Mesendoderm (in vitro differentiated cells): ENCODE measurements around the gene PALLD.
A peak's percentile ranks its signal among the peaks of the same experiment; 100 is the strongest.

Experiments used
- DNase-seq: peaks from one replicate; pipeline ENCODE4 v3.0.0; 2013
- H2AK5ac ChIP-seq: 2 replicates; pipeline ENCODE4 v1.6.1; 2013; ENCODE audit warnings: low read length, inconsistent platforms
- H2BK120ac ChIP-seq: 2 replicates; pipeline ENCODE4 v1.6.1; 2013; ENCODE audit warnings: low read depth, mild to moderate bottlenecking, low read length, moderate library complexity, mixed read lengths
- H2BK15ac ChIP-seq: replicated peaks from 2 replicates; pipeline ENCODE4 v1.6.1; 2013; ENCODE audit warnings: low read depth, mild to moderate bottlenecking, moderate library complexity
- H2BK5ac ChIP-seq: 2 replicates; pipeline ENCODE4 v1.6.1; 2013; ENCODE audit warnings: low read length, inconsistent platforms
- H3K18ac ChIP-seq: 2 replicates; pipeline ENCODE4 v1.6.1; 2013; ENCODE audit warnings: mild to moderate bottlenecking, low read length, mixed read lengths
- H3K23ac ChIP-seq: one replicate; pipeline ENCODE4 v1.6.1; 2013; ENCODE audit warnings: low read length
- H3K27ac ChIP-seq: 2 replicates; pipeline ENCODE4 v1.5.1; 2013; ENCODE audit warnings: low read depth, mild to moderate bottlenecking, inconsistent platforms, low read length, moderate library complexity
- H3K27me3 ChIP-seq: 2 replicates; pipeline ENCODE4 v1.6.1; 2013; ENCODE audit warnings: low read length, control low read depth, mild to moderate bottlenecking, inconsistent platforms; ENCODE audit not compliant: insufficient read depth, poor library complexity
- H3K36me3 ChIP-seq: 2 replicates; pipeline ENCODE4 v1.6.1; 2013; ENCODE audit warnings: low read length, inconsistent platforms; ENCODE audit not compliant: control insufficient read depth, insufficient read depth
- H3K4ac ChIP-seq: one replicate; pipeline ENCODE4 v1.6.1; 2013; ENCODE audit warnings: low read depth, mild to moderate bottlenecking, low read length, moderate library complexity
- H3K4me1 ChIP-seq: 2 replicates; pipeline ENCODE4 v1.6.1; 2013; ENCODE audit warnings: low read depth, low read length, inconsistent platforms; ENCODE audit not compliant: control insufficient read depth
- H3K4me2 ChIP-seq: 2 replicates; pipeline ENCODE4 v1.6.1; 2013; ENCODE audit warnings: low read length
- H3K4me3 ChIP-seq: 2 replicates; pipeline ENCODE4 v1.5.1; 2013; ENCODE audit warnings: mild to moderate bottlenecking, low read length
- H3K56ac ChIP-seq: one replicate; pipeline ENCODE4 v1.6.1; 2013; ENCODE audit warnings: low read length
- H3K79me1 ChIP-seq: 2 replicates; pipeline ENCODE4 v1.6.1; 2013; ENCODE audit warnings: low read length, inconsistent platforms
- H3K79me2 ChIP-seq: 2 replicates; pipeline ENCODE4 v1.6.1; 2013; ENCODE audit warnings: mild to moderate bottlenecking, low read length; ENCODE audit not compliant: control insufficient read depth, insufficient read depth
- H3K9ac ChIP-seq: 2 replicates; pipeline ENCODE4 v1.6.1; 2013; ENCODE audit warnings: low read length, inconsistent platforms
- H4K5ac ChIP-seq: one replicate; pipeline ENCODE4 v1.6.1; 2013; ENCODE audit warnings: low read length
- H4K8ac ChIP-seq: one replicate; pipeline ENCODE4 v1.6.1; 2013; ENCODE audit warnings: low read depth, mild to moderate bottlenecking, control low read depth, low read length, moderate library complexity
- WGBS: extraction: QIAGEN DNeasy Blood & Tissue Kit; methylation state at CpG from one replicate; pipeline ENCODE4 v1.1.7; 2013; ENCODE audit warnings: low lambda C conversion rate, missing lambda C conversion rate; ENCODE audit not compliant: insufficient coverage; ENCODE audit errors: extremely low coverage; 5-methylcytosine and 5-hydroxymethylcytosine counted together

PALLD gene

GRCh38 chr4:168735735-168736134 is 238.9 kb downstream of the PALLD start:
- H4K5ac ChIP-seq: no peak overlapping the region
- no peak overlapping the region for H2BK15ac ChIP-seq
- no peak overlapping the region for H3K4me2 ChIP-seq
- H3K4me3 ChIP-seq: no peak overlapping the region
- no peak overlapping the region for H2AK5ac ChIP-seq
- H3K56ac ChIP-seq: no peak overlapping the region
- peak; percentile 27 for DNase-seq
- no peak overlapping the region for H3K23ac ChIP-seq
- H3K79me1 ChIP-seq: no peaks in the 10 kb centered on the region
- H3K18ac ChIP-seq: no peak overlapping the region
- no peaks in the 10 kb centered on the region for H3K27me3 ChIP-seq
- no peak overlapping the region for H2BK5ac ChIP-seq
- H3K4ac ChIP-seq: no peak overlapping the region
- no peak overlapping the region for H2BK120ac ChIP-seq
- H3K79me2 ChIP-seq: no peaks in the 10 kb centered on the region
- no peaks in the 10 kb centered on the region for H3K36me3 ChIP-seq
- WGBS: no CpG with 5 or more reads among the region's 3 CpGs
- no peak overlapping the region for H3K9ac ChIP-seq
- no peak overlapping the region for H3K27ac ChIP-seq
- peaks cover 10% of the 10 kb centered on the region for H3K4me1 ChIP-seq
- no peak overlapping the region for H4K8ac ChIP-seq

DNA sequence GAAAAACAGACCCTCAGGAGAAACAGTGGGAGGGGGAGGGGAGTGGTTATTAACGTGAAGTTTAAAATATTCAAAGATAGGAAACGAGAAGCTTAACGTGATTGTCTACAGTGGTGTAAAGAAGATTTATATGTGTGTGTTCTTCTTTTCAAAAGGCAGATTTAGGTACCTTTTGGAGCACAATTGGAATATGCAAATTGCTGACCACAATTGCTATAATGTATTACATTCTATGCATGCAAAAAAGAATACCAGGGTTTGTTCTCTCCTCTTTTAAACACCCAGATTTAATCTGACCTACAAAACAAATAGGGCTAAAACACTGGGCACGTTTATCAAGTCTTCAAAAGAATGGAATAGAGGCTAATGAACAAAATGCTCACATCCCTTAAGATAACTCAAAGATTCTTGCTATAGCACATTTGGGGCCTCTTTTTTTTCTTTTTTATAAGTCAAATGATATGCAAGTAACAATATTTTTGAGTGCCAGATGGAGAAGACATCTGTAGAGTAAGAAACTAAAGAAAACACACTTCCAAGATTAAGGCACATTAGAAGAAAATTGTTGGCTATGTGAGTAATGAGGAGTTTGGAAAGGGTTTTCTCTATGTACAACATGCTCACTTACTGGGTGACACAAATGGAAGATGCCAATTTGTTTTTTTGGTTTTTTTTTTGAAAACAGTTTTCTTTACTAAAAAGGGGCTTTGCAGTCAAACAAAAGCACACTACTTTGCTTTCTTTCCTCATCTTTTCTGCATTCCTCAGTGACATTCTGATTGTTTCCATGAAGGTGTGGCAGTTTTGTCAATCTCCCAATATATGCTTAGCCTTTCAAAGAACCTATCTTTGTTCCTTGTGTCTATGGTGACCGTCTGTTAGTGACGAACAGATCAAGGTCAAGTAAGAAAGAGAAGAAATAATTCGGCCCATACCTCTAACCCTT is 240.3 kb downstream of the PALLD start:
- Histone ChIP-seq H2AK5ac (no peak overlapping the region), H3K4me1 (peaks cover 10% of the 10 kb centered on the region), H3K79me2 (no peaks in the 10 kb centered on the region), H3K79me1 (no peaks in the 10 kb centered on the region), H2BK5ac (no peak overlapping the region), H3K4me3 (no peak overlapping the region), H3K56ac (no peak overlapping the region), H3K4me2 (no peak overlapping the region), H3K9ac (no peak overlapping the region), H3K23ac (no peak overlapping the region), H4K5ac (no peak overlapping the region), H2BK15ac (no peak overlapping the region), H2BK120ac (no peak overlapping the region), H3K36me3 (no peaks in the 10 kb centered on the region), H3K18ac (no peak overlapping the region), H4K8ac (no peak overlapping the region), H3K27ac (no peak overlapping the region), H3K4ac (no peak overlapping the region), H3K27me3 (no peaks in the 10 kb centered on the region)
- WGBS: no CpG with 5 or more reads among the region's 7 CpGs
- no peak for DNase-seq

- Histone ChIP-seq H4K5ac (no peak overlapping the region), H2BK15ac (no peak overlapping the region), H3K4me3 (no peak overlapping the region), H3K36me3 (no peaks in the 10 kb centered on the region), H3K4me2 (no peak overlapping the region), H2BK5ac (no peak overlapping the region), H3K79me2 (no peaks in the 10 kb centered on the region), H4K8ac (no peak overlapping the region), H3K23ac (no peak overlapping the region), H2AK5ac (no peak overlapping the region), H3K4me1 (peaks cover 10% of the 10 kb centered on the region), H2BK120ac (no peak overlapping the region), H3K27me3 (no peaks in the 10 kb centered on the region), H3K4ac (no peak overlapping the region), H3K56ac (no peak overlapping the region), H3K79me1 (no peaks in the 10 kb centered on the region), H3K18ac (no peak overlapping the region), H3K27ac (no peak overlapping the region), H3K9ac (no peak overlapping the region)
- DNase-seq: no peak
- no CpG with 5 or more reads among the region's 4 CpGs for WGBS
These were observed 240.9 kb downstream of the PALLD start for GRCh38 chr4:168737806-168738172.

GRCh38 chr4:168739886-168740285 is 243.0 kb downstream of the PALLD start:
- no peak for DNase-seq
- Histone ChIP-seq H2AK5ac (no peak overlapping the region), H3K79me1 (no peaks in the 10 kb centered on the region), H3K4me1 (peaks cover 10% of the 10 kb centered on the region), H3K27me3 (no peaks in the 10 kb centered on the region), H3K23ac (no peak overlapping the region), H3K4me2 (no peak overlapping the region), H3K79me2 (no peaks in the 10 kb centered on the region), H3K27ac (no peak overlapping the region), H3K18ac (no peak overlapping the region), H3K4ac (no peak overlapping the region), H3K4me3 (no peak overlapping the region), H4K8ac (no peak overlapping the region), H4K5ac (no peak overlapping the region), H2BK120ac (no peak overlapping the region), H3K36me3 (no peaks in the 10 kb centered on the region), H2BK15ac (no peak overlapping the region), H3K9ac (no peak overlapping the region), H2BK5ac (no peak overlapping the region), H3K56ac (no peak overlapping the region)
- WGBS: no CpG with 5 or more reads among the region's 2 CpGs

DNA sequence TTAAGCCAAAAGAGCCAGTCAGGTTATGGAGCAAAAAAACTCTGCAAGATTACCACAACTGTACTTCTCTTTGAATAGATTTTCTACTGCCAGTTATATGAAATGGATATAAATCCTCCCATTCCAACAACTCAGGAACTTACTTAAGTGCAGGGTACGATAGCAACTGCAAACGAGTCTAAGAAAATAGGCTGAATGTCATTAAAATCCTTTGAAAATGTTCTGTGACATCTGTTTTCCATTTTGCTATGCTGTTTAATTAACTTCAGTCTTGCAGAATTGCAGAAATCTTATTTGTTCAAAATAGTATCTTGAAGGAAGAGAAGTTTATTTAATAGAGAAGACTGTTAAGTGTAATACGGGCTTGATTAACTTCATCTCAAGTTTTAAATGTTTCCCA is 243.8 kb downstream of the PALLD start:
- no peak overlapping the region for H2AK5ac ChIP-seq
- DNase-seq: no peak
- H4K8ac ChIP-seq: no peak overlapping the region
- H3K27ac ChIP-seq: no peak overlapping the region
- no peak overlapping the region for H3K4me2 ChIP-seq
- WGBS: no CpG with 5 or more reads among the region's 3 CpGs
- H2BK5ac ChIP-seq: no peak overlapping the region
- H4K5ac ChIP-seq: no peak overlapping the region
- no peak overlapping the region for H3K23ac ChIP-seq
- no peaks in the 10 kb centered on the region for H3K79me1 ChIP-seq
- peaks cover 4% of the 10 kb centered on the region for H3K4me1 ChIP-seq
- no peaks in the 10 kb centered on the region for H3K79me2 ChIP-seq
- H3K27me3 ChIP-seq: no peaks in the 10 kb centered on the region
- H3K36me3 ChIP-seq: no peaks in the 10 kb centered on the region
- H3K9ac ChIP-seq: no peak overlapping the region
- no peak overlapping the region for H3K4me3 ChIP-seq
- H2BK120ac ChIP-seq: no peak overlapping the region
- H2BK15ac ChIP-seq: no peak overlapping the region
- H3K18ac ChIP-seq: no peak overlapping the region
- H3K56ac ChIP-seq: no peak overlapping the region
- no peak overlapping the region for H3K4ac ChIP-seq
